H54 (cell line): ENCODE measurements around the gene HSPA2.
"Not testable (repeated sequence)": the region's sequence is repeated elsewhere in the genome, so short reads cannot be mapped to it uniquely, and the experiment has no call there.

Source experiments
- DNase-seq: peaks from one replicate; pipeline ENCODE4 v3.0.0; 2011; ENCODE audit warnings: low spot score, mixed read lengths; ENCODE audit not compliant: insufficient read length
- FAIRE-seq: peaks from 3 replicates; lab custom pipeline; 2011; peaks lifted over from hg19 to GRCh38; lab: Jason Lieb, UNC
- POLR2A ChIP-seq: IDR thresholded peaks from 2 replicates; pipeline ENCODE4 v1.6.1; 2011; ENCODE audit warnings: low read depth, mild to moderate bottlenecking, low read length

The HSPA2 gene

GRCh38 chr14:64506721-64507120, 33.8 kb upstream of the HSPA2 start:
- TF ChIP-seq POLR2A, result no peak
- no peak for DNase-seq
- FAIRE-seq, result no peak

- TF ChIP-seq POLR2A, result no peak
- peak; percentile 92 for FAIRE-seq
- peak; percentile 28 for DNase-seq
Measured at GRCh38 chr14:64507376-64508156, 33.0 kb upstream of the HSPA2 start.

- DNase-seq, result no peak
- TF ChIP-seq POLR2A, result no peak
- FAIRE-seq, result no peak
Measured at GRCh38 chr14:64508215-64508776, 32.2 kb upstream of the HSPA2 start.

GRCh38 chr14:64509036-64509435, 31.5 kb upstream of the HSPA2 start:
- no peak for TF ChIP-seq POLR2A
- DNase-seq (no peak), FAIRE-seq (no peak)

- TF ChIP-seq POLR2A, result no peak
- no peak for DNase-seq
- FAIRE-seq, result peak; percentile 96
Measured at GRCh38 chr14:64510825-64511671, 29.5 kb upstream of the HSPA2 start.

- TF ChIP-seq POLR2A, result no peak
- FAIRE-seq, result no peak
- no peak for DNase-seq
Measured at GRCh38 chr14:64513271-64513670, 27.3 kb upstream of the HSPA2 start.

GRCh38 chr14:64515053-64515452, 25.5 kb upstream of the HSPA2 start:
- no peak for TF ChIP-seq POLR2A
- no peak for FAIRE-seq

GRCh38 chr14:64516969-64517368, 23.6 kb upstream of the HSPA2 start:
- FAIRE-seq (peak; percentile 72), DNase-seq (no peak)
- TF ChIP-seq POLR2A, result no peak

More at GRCh38 chr14:64515053-64515452, 25.5 kb upstream of the HSPA2 start:
- no peak for DNase-seq

GRCh38 chr14:64517667-64518066, 22.9 kb upstream of the HSPA2 start:
- not testable (repeated sequence) for DNase-seq, FAIRE-seq

- DNase-seq (no peak), FAIRE-seq (peak; percentile 52)
- TF ChIP-seq POLR2A, result no peak
Measured at GRCh38 chr14:64518229-64518628, 22.3 kb upstream of the HSPA2 start.

GRCh38 chr14:64520699-64521098, 19.8 kb upstream of the HSPA2 start:
- FAIRE-seq (no peak), DNase-seq (no peak)
- no peak for TF ChIP-seq POLR2A

GRCh38 chr14:64522591-64523355, 17.8 kb upstream of the HSPA2 start:
- FAIRE-seq (peak; percentile 73), DNase-seq (no peak)

GRCh38 chr14:64525354-64525753, 15.2 kb upstream of the HSPA2 start:
- FAIRE-seq (no peak), DNase-seq (no peak)
- TF ChIP-seq POLR2A, result no peak

More at GRCh38 chr14:64522591-64523355, 17.8 kb upstream of the HSPA2 start:
- no peak for TF ChIP-seq POLR2A
